K562 (cell line): Measurements from ENCODE around the gene STOX2. TPM values are rescaled to one million over a fixed set of nuclear protein-coding genes. Genes with fewer than 3 reads are reported as not detected.

Experiments
- ATAC-seq: fragments of 200-7000 bp; cut with Tn5 transposase; 3 replicates; pipeline ENCODE4 v1.9.1; 2020; ENCODE audit warnings: moderate library complexity
- BruUV-seq: library from RNA; stranded (reverse); fragments of 400-500 nt; replicated peaks from 2 replicates; lab custom pipeline; 2021; lab: Mats Ljungman, UMichigan
- CTCF ChIA-PET: fragments of 300-600 bp; formaldehyde crosslinking; extraction: SDS; loops from one replicate; lab custom pipeline; 2021; ENCODE audit warnings: low intra/inter-chr PET ratio; lab: Yijun Ruan, JAX
- POLR2A ChIA-PET: fragments of 300-600, 350-650 bp; sonication (Branson Sonifier 250); formaldehyde crosslinking; extraction: SDS; loops from one replicate; lab custom pipeline; 2021; ENCODE audit warnings: antibody characterized with exemption, inconsistent platforms; lab: Yijun Ruan, JAX
- DNase-seq, 4 experiments: peaks; one replicate each; pipeline versions ENCODE4 v3.0.0 to v3.0.0-alpha.2; 2011 to 2018; ENCODE audit warnings: low spot score in 3 of 4, mixed read lengths in 3 of 4; ENCODE audit errors: extremely low read depth in 1 of 4
- FAIRE-seq: peaks from 2 replicates; lab custom pipeline; 2011; peaks lifted over from hg19 to GRCh38; lab: Jason Lieb, UNC
- H2AFZ ChIP-seq: 2 replicates; pipeline ENCODE4 v1.6.0; 2011; ENCODE audit warnings: low read depth, low read length, control low read depth, inconsistent platforms
- H3K27ac ChIP-seq: fragments of 200-600 bp; 3 replicates; pipeline ENCODE4 v1.8.0; 2011; ENCODE audit warnings: low read depth, mild to moderate bottlenecking, control low read depth, inconsistent platforms, low read length, moderate library complexity, mixed read lengths; ENCODE audit errors: extremely low read depth
- H3K27me3 ChIP-seq, 2 experiments: fragments of 300-600 bp in 1 of 2; 2 replicates in 1 of 2; 3 replicates in 1 of 2; pipeline versions ENCODE4 v1.6.0 to v1.8.0; 2011; ENCODE audit warnings: inconsistent platforms in 2 of 2, low read length in 2 of 2, mild to moderate bottlenecking in 1 of 2, mixed read lengths in 1 of 2, moderate library complexity in 1 of 2; ENCODE audit not compliant: control insufficient read depth in 2 of 2, insufficient read depth in 2 of 2
- H3K36me3 ChIP-seq: fragments of 300-600 bp; 3 replicates; pipeline ENCODE4 v1.8.0; 2011; ENCODE audit warnings: mild to moderate bottlenecking, low read length, inconsistent platforms; ENCODE audit not compliant: control insufficient read depth, insufficient read depth
- H3K4me1 ChIP-seq, 2 experiments: fragments of 200-600 bp in 1 of 2; replicated peaks in 1 of 2; 2 replicates in 1 of 2; 3 replicates in 1 of 2; pipeline versions ENCODE4 v1.5.1 to v1.8.0; 2011; ENCODE audit warnings: inconsistent platforms in 2 of 2, low read length in 2 of 2, mild to moderate bottlenecking in 1 of 2, mixed read lengths in 1 of 2, moderate library complexity in 1 of 2; ENCODE audit not compliant: control insufficient read depth in 2 of 2, insufficient read depth in 2 of 2
- H3K4me2 ChIP-seq: 2 replicates; pipeline ENCODE4 v1.6.1; 2011; ENCODE audit warnings: low read length, control low read depth, inconsistent platforms, mixed read lengths; ENCODE audit not compliant: insufficient read depth
- H3K4me3 ChIP-seq: fragments of 200-600 bp; sonication (generic), shearing (Covaris generic); 2 replicates; pipeline ENCODE4 v1.5.1; 2016; ENCODE audit warnings: control low read depth, inconsistent platforms
- H3K79me2 ChIP-seq: fragments of 200-600 bp; 3 replicates; pipeline ENCODE4 v1.8.0; 2011; ENCODE audit warnings: low read length, inconsistent platforms; ENCODE audit not compliant: control insufficient read depth, insufficient read depth
- H3K9ac ChIP-seq, 2 experiments: 2 replicates each; pipeline versions ENCODE4 v1.6.0 to v1.6.1; 2011; ENCODE audit warnings: low read depth in 2 of 2, low read length in 2 of 2, control low read depth in 1 of 2, inconsistent platforms in 1 of 2, mild to moderate bottlenecking in 1 of 2, mixed read lengths in 1 of 2; ENCODE audit not compliant: insufficient read depth in 1 of 2
- H3K9me1 ChIP-seq: one replicate; pipeline ENCODE4 v1.6.0; 2011; ENCODE audit warnings: inconsistent platforms, mild to moderate bottlenecking, low read length, moderate library complexity; ENCODE audit not compliant: control insufficient read depth, insufficient read depth
- H3K9me3 ChIP-seq: replicated peaks from 2 replicates; pipeline ENCODE4 v1.5.1; 2011; ENCODE audit warnings: low read depth, low read length, inconsistent platforms; ENCODE audit not compliant: control insufficient read depth, insufficient read depth
- H4K20me1 ChIP-seq: replicated peaks from 2 replicates; pipeline ENCODE4 v1.6.1; 2011; ENCODE audit warnings: low read length, inconsistent platforms, mixed read lengths; ENCODE audit not compliant: control insufficient read depth, insufficient read depth
- ARHGAP35 ChIP-seq: fragments of 450-650 bp; IDR thresholded peaks from 2 replicates; pipeline ENCODE4 v1.6.1; 2018; ENCODE audit not compliant: partially characterized antibody
- CHCHD3 ChIP-seq: fragments of 250-450 bp; sonication (Bioruptor Pico); IDR thresholded peaks from 2 replicates; pipeline ENCODE4 v2.1.2; 2022; ENCODE audit warnings: mild to moderate bottlenecking
- FOXP1 ChIP-seq: sonication (generic); formaldehyde crosslinking; IDR thresholded peaks from 2 replicates; pipeline ENCODE4 v1.8.0; 2022; ENCODE audit warnings: mild to moderate bottlenecking, missing genetic modification reagents
- HMG20A ChIP-seq: fragments of 450-650 bp; formaldehyde crosslinking; conservative IDR thresholded peaks from 2 replicates; pipeline ENCODE4 v1.4.0; 2020; ENCODE audit warnings: mild to moderate bottlenecking, mixed read lengths
- HNRNPK ChIP-seq: fragments of 200-400 bp; formaldehyde crosslinking; IDR thresholded peaks from one replicate; pipeline ENCODE4 v1.6.1; 2018; ENCODE audit warnings: mild to moderate bottlenecking, low read depth, low read length; ENCODE audit not compliant: poor library complexity, severe bottlenecking
- POLR3G ChIP-seq: IDR thresholded peaks from 2 replicates; pipeline ENCODE4 v1.6.1; 2011; ENCODE audit not compliant: insufficient read length, insufficient replicate concordance; ENCODE audit errors: extremely low read depth
- RBM14 ChIP-seq: fragments of 200-400 bp; formaldehyde crosslinking; IDR thresholded peaks from 2 replicates; pipeline ENCODE4 v1.6.1; 2018; ENCODE audit warnings: low read depth, mild to moderate bottlenecking, low read length, moderate library complexity, borderline replicate concordance; ENCODE audit not compliant: insufficient read depth
- RNF219 ChIP-seq: fragments of 250-450 bp; sonication (Bioruptor Pico); IDR thresholded peaks from 2 replicates; pipeline ENCODE4 v1.5.0; 2022; ENCODE audit warnings: mild to moderate bottlenecking
- SMAD4 ChIP-seq: fragments of 250-450 bp; sonication (Bioruptor Pico); conservative IDR thresholded peaks from 2 replicates; pipeline ENCODE4 v1.8.0; 2021; ENCODE audit warnings: inconsistent platforms, mild to moderate bottlenecking, moderate library complexity
- SP1 ChIP-seq: sonication (generic); formaldehyde crosslinking; IDR thresholded peaks from 2 replicates; pipeline ENCODE4 v1.8.1; 2022; ENCODE audit warnings: mild to moderate bottlenecking, missing genetic modification reagents
- SREBF2 ChIP-seq: sonication (generic); formaldehyde crosslinking; IDR thresholded peaks from 2 replicates; pipeline ENCODE4 v1.4.0; 2020; ENCODE audit warnings: mild to moderate bottlenecking, missing genetic modification reagents
- TAF9B ChIP-seq: fragments of 450-650 bp; IDR thresholded peaks from 2 replicates; pipeline ENCODE4 v1.6.1; 2018; ENCODE audit warnings: mild to moderate bottlenecking; ENCODE audit not compliant: partially characterized antibody
- UBTF ChIP-seq, 2 experiments: IDR thresholded peaks; 2 replicates each; pipeline ENCODE4 v1.6.1; 2012; ENCODE audit warnings: improper control_type of control experiment in 2 of 2, low read depth in 2 of 2, low read length in 2 of 2, borderline replicate concordance in 1 of 2
- ZNF282 ChIP-seq: sonication (generic); formaldehyde crosslinking; IDR thresholded peaks from 2 replicates; pipeline ENCODE4 v1.8.1; 2023; ENCODE audit warnings: missing genetic modification reagents
- WGBS: fragments of 100-300 bp; shearing (Covaris generic); methylation state at CpG from one replicate; pipeline ENCODE4 v1.1.6; 2016; ENCODE audit warnings: low coverage, mixed read lengths; ENCODE audit not compliant: insufficient coverage; ENCODE audit errors: missing lambda C conversion rate; 5-methylcytosine and 5-hydroxymethylcytosine counted together
- in situ Hi-C: fragments of 300-500 bp; cut with MboI; formaldehyde crosslinking; loops from 4 replicates; pipeline ENCODE4 v1.15.0; 2018; ENCODE audit warnings: inconsistent platforms, mixed read lengths
- intact Hi-C: fragments of 100-400 bp; cut with micrococcal nuclease; formaldehyde crosslinking; loops from 2 replicates; pipeline ENCODE4 v1.14.2; 2022
- polyA plus RNA-seq, 8 experiments: library from polyadenylated mRNA; depleted of rRNA in 4 of 8; stranded (reverse) in 5 of 8; unstranded in 3 of 8; fragments of >200 nt; fragmentation: Nextera tagmentation in 2 of 8; fragmentation: Illumina TruSeq in 1 of 8; extraction: Ambion mirVana in 2 of 8; extraction: Trizol in 1 of 8; gene quantifications; 2 replicates each; pipeline versions ENCODE4 v1.2.1 to v1.2.3, GENCODE V29; 2011 to 2014; ENCODE audit warnings: inconsistent platforms in 1 of 8, missing spikeins in 1 of 8
- total RNA-seq, 7 experiments: library from RNA; depleted of rRNA in 6 of 7; stranded (reverse); fragments of >200 nt in 6 of 7; fragmentation: Illumina TruSeq in 2 of 7; extraction: Trizol in 2 of 7; gene quantifications; 2 replicates each; pipeline versions ENCODE4 v1.2.1 to v1.2.3, GENCODE V29; 2011 to 2021; ENCODE audit warnings: low replicate concordance in 1 of 7

Gene STOX2
- total and polyA plus RNA-seq, 9 of the 15 experiments (the other 6 are each of a cell fraction or from before 2014, with no cell fraction given) = not detected

GRCh38 chr4:183985786-183986185, 80.7 kb downstream of the STOX2 start (continued):
- TF ChIP-seq RBM14 (no peak), POLR3G (no peak), ARHGAP35 (no peak), SMAD4 (CRISPR knock-in tag) (no peak), UBTF (IDR thresholded peaks at IDR 0.05; ENCODE audit: borderline replicate concordance in 1 of 2, low read depth in 2 of 2, low read length in 2 of 2) (no peak), SP1 (no peak), ZNF282 (CRISPR knock-in tag) (no peak), HMG20A (CRISPR knock-in tag) (no peak)
- TF ChIP-seq, all 486 proteins: peak for 0

GRCh38 chr4:183986291-183986970, 81.3 kb downstream of the STOX2 start:
- H3K4me1 ChIP-seq = peaks cover 0 to 7% of the 10 kb centered on the region in 2 experiments; a peak in 3 of 5 replicates
- DNase-seq = no peak
- no peaks in the 10 kb centered on the region for H3K36me3 ChIP-seq
- H3K4me3 ChIP-seq = no peak overlapping the region
- FAIRE-seq = no peak
- H3K79me2 ChIP-seq = no peaks in the 10 kb centered on the region
- TF ChIP-seq CHCHD3 (CRISPR knock-in tag) (no peak), TAF9B (no peak), HNRNPK (no peak), RNF219 (CRISPR knock-in tag) (no peak), FOXP1 (CRISPR knock-in tag) (no peak), SREBF2 (CRISPR knock-in tag) (no peak)
- intact Hi-C loops (no loop called here), in situ Hi-C loops (no loop called here)
- 0% methylated on average over 18 of the region's 18 CpGs for WGBS
- BruUV-seq = no TSS peak
- ChIA-PET CTCF (no interaction called here), POLR2A (interaction anchor here (1.0 kb wide), 1 partner anchor 44 kb away, joined by 3 read pairs; no protein-coding TSS in a partner anchor)
- no peak overlapping the region for H3K4me2 ChIP-seq
- no peaks in the 10 kb centered on the region for H3K9me3 ChIP-seq
- no peak overlapping the region for H2AFZ ChIP-seq
- no peak overlapping the region for H3K9ac ChIP-seq
- H3K27ac ChIP-seq = no peak overlapping the region
- H3K9me1 ChIP-seq = no peaks in the 10 kb centered on the region
- no peaks in the 10 kb centered on the region for H4K20me1 ChIP-seq
- no peak for ATAC-seq
- H3K27me3 ChIP-seq = peaks cover 29 to 43% of the 10 kb centered on the region in 2 experiments
